Measurements from ENCODE around the gene NFAT5. TPM values are rescaled to one million over a fixed set of nuclear protein-coding genes. Genes with fewer than 3 reads are reported as not detected.
"Not testable (repeated sequence)": the region's sequence is repeated elsewhere in the genome, so short reads cannot be mapped to it uniquely, and the experiment has no call there.

Gene NFAT5
- total RNA-seq, 1 donor from 2014 or later, result 14.3 TPM

GRCh38 chr16:69579783-69580481 is 14.2 kb downstream of the NFAT5 start:
- Mint-ChIP-seq H3K4me1 (no peaks in the 10 kb centered on the region), H3K36me3 (peaks cover 10% of the 10 kb centered on the region), H3K4me3 (no peak overlapping the region), H3K27me3 (ENCODE audit: insufficient read depth, low read depth) (no peaks in the 10 kb centered on the region), H3K9me3 (no peaks in the 10 kb centered on the region), H3K27ac (no peak overlapping the region)
- H3F3A ChIP-seq (ENCODE audit: low read depth), result no peaks in the 10 kb centered on the region
- H3K4me2 ChIP-seq, result no peak overlapping the region
- no peak for DNase-seq (ENCODE audit: low spot score)
- TF ChIP-seq EZH2phosphoT487 (IDR thresholded peaks at IDR 0.05) (no peak), EZH2 (IDR thresholded peaks at IDR 0.05) (no peak), CTCF (IDR thresholded peaks at IDR 0.05) (no peak)
- no peak overlapping the region for H3K27ac ChIP-seq
- H3K9me3 ChIP-seq (ENCODE audit: low read depth), result no peaks in the 10 kb centered on the region
- no peaks in the 10 kb centered on the region for H3K27me3 ChIP-seq
- peaks cover 28% of the 10 kb centered on the region for H4K20me1 ChIP-seq (ENCODE audit: low read depth)
- no peak overlapping the region for H3K9ac ChIP-seq
- H3K4me3 ChIP-seq, result no peak overlapping the region
- peaks cover 4% of the 10 kb centered on the region for H3K36me3 ChIP-seq
- peaks cover 83% of the 10 kb centered on the region for H3K79me2 ChIP-seq (ENCODE audit: low read depth)
- no peak overlapping the region for H2AFZ ChIP-seq (replicated peaks)
- no peaks in the 10 kb centered on the region for H3K4me1 ChIP-seq

- Mint-ChIP-seq H3K4me1 (no peaks in the 10 kb centered on the region), H3K27ac (no peak overlapping the region), H3K9me3 (no peaks in the 10 kb centered on the region), H3K36me3 (peaks cover 10% of the 10 kb centered on the region), H3K27me3 (ENCODE audit: insufficient read depth, low read depth) (no peaks in the 10 kb centered on the region), H3K4me3 (no peak overlapping the region)
- Histone ChIP-seq H3K9ac (no peak overlapping the region), H3F3A (ENCODE audit: low read depth) (no peaks in the 10 kb centered on the region), H3K4me1 (no peaks in the 10 kb centered on the region), H3K4me2 (no peak overlapping the region), H4K20me1 (ENCODE audit: low read depth) (peaks cover 28% of the 10 kb centered on the region), H2AFZ (replicated peaks) (no peak overlapping the region), H3K36me3 (peaks cover 4% of the 10 kb centered on the region), H3K4me3 (no peak overlapping the region), H3K9me3 (ENCODE audit: low read depth) (no peaks in the 10 kb centered on the region), H3K27ac (no peak overlapping the region), H3K79me2 (ENCODE audit: low read depth) (peaks cover 79% of the 10 kb centered on the region), H3K27me3 (no peaks in the 10 kb centered on the region)
- DNase-seq (ENCODE audit: low spot score), result no peak
- TF ChIP-seq EZH2phosphoT487 (IDR thresholded peaks at IDR 0.05) (no peak), CTCF (IDR thresholded peaks at IDR 0.05) (no peak), EZH2 (IDR thresholded peaks at IDR 0.05) (no peak)
Observed at GRCh38 chr16:69581297-69581696, 15.5 kb downstream of the NFAT5 start.

- not testable (repeated sequence) for H3K4me2 ChIP-seq; H3K27ac Mint-ChIP-seq; H4K20me1 ChIP-seq (ENCODE audit: low read depth); H3K9ac ChIP-seq; H3K27me3 ChIP-seq; H2AFZ ChIP-seq (replicated peaks); H3K27me3 Mint-ChIP-seq (ENCODE audit: insufficient read depth, low read depth); DNase-seq (ENCODE audit: low spot score); H3F3A ChIP-seq (ENCODE audit: low read depth); H3K4me1 Mint-ChIP-seq; H3K4me1 ChIP-seq; H3K4me3 Mint-ChIP-seq; H3K27ac ChIP-seq; H3K4me3 ChIP-seq; H3K36me3 ChIP-seq; H3K9me3 Mint-ChIP-seq; H3K9me3 ChIP-seq (ENCODE audit: low read depth)
- peaks cover 65% of the 10 kb centered on the region for H3K79me2 ChIP-seq (ENCODE audit: low read depth)
- H3K36me3 Mint-ChIP-seq, result peaks cover 10% of the 10 kb centered on the region
Observed at GRCh38 chr16:69584493-69584892, 18.7 kb downstream of the NFAT5 start.

GRCh38 chr16:69589434-69590269 is 23.9 kb downstream of the NFAT5 start:
- H3K79me2 ChIP-seq (ENCODE audit: low read depth), result peaks cover 22% of the 10 kb centered on the region
- H3K4me2 ChIP-seq, result no peak overlapping the region
- no peak overlapping the region for H3K9ac ChIP-seq
- H3K27me3 ChIP-seq, result no peaks in the 10 kb centered on the region
- H3K4me3 Mint-ChIP-seq, result no peak overlapping the region
- no peaks in the 10 kb centered on the region for H3K27me3 Mint-ChIP-seq (ENCODE audit: insufficient read depth, low read depth)
- no peak overlapping the region for H3K27ac ChIP-seq
- no peak for TF ChIP-seq EZH2phosphoT487 (IDR thresholded peaks at IDR 0.05)
- TF ChIP-seq EZH2 (IDR thresholded peaks at IDR 0.05), result no peak
- H3F3A ChIP-seq (ENCODE audit: low read depth), result no peaks in the 10 kb centered on the region
- no peaks in the 10 kb centered on the region for H3K9me3 ChIP-seq (ENCODE audit: low read depth)
- H3K4me1 Mint-ChIP-seq, result no peaks in the 10 kb centered on the region
- no peak overlapping the region for H3K4me3 ChIP-seq
- H3K9me3 Mint-ChIP-seq, result no peaks in the 10 kb centered on the region
- DNase-seq (ENCODE audit: low spot score), result no peak
- no peaks in the 10 kb centered on the region for H3K36me3 ChIP-seq
- no peak overlapping the region for H2AFZ ChIP-seq (replicated peaks)
- H4K20me1 ChIP-seq (ENCODE audit: low read depth), result peaks cover 12% of the 10 kb centered on the region
- no peaks in the 10 kb centered on the region for H3K4me1 ChIP-seq
- no peaks in the 10 kb centered on the region for H3K36me3 Mint-ChIP-seq
- no peak overlapping the region for H3K27ac Mint-ChIP-seq

All from neural progenitor cell (in vitro differentiated cells).